Neural cell (in vitro differentiated cells): ENCODE results near the gene SLC27A1. TPM values are rescaled to one million over a fixed set of nuclear protein-coding genes. Genes with fewer than 3 reads are reported as not detected.

Experiments
- H2AFZ ChIP-seq: fragments of 200-600, 300-800 bp; sonication (generic), shearing (Covaris generic); 2 replicates; pipeline ENCODE4 v1.6.0; 2014; ENCODE audit warnings: low read depth, mild to moderate bottlenecking, antibody characterized with exemption, low read length, moderate library complexity
- H3F3A ChIP-seq: fragments of 200-600 bp; shearing (Covaris generic); 2 replicates; pipeline ENCODE4 v1.6.1; 2016; ENCODE audit warnings: mild to moderate bottlenecking, moderate library complexity, mixed read lengths, antibody characterized with exemption, low read length; ENCODE audit not compliant: insufficient read depth, poor library complexity, severe bottlenecking
- H3K27ac ChIP-seq: fragments of 200-600, 300-800 bp; sonication (generic), shearing (Covaris generic); 2 replicates; pipeline ENCODE4 v1.5.1; 2014; ENCODE audit warnings: mild to moderate bottlenecking, low read length, moderate library complexity
- H3K27me3 ChIP-seq: fragments of 300-800, 200-600 bp; sonication (generic), shearing (Covaris generic); 2 replicates; pipeline ENCODE4 v1.6.0; 2014; ENCODE audit warnings: mild to moderate bottlenecking, low read depth, low read length, moderate library complexity; ENCODE audit not compliant: insufficient read depth
- H3K36me3 ChIP-seq: fragments of 300-800, 200-600 bp; sonication (generic), shearing (Covaris generic); 2 replicates; pipeline ENCODE4 v1.5.1; 2014; ENCODE audit warnings: mild to moderate bottlenecking, antibody characterized with exemption, low read length, moderate library complexity; ENCODE audit not compliant: insufficient read depth
- H3K4me2 ChIP-seq: fragments of 300-800, 200-600 bp; sonication (generic), shearing (Covaris generic); 2 replicates; pipeline ENCODE4 v1.6.0; 2014; ENCODE audit warnings: mild to moderate bottlenecking, low read length
- H3K4me3 ChIP-seq: fragments of 300-800, 200-600 bp; sonication (generic), shearing (Covaris generic); 2 replicates; pipeline ENCODE4 v1.5.1; 2014; ENCODE audit warnings: mild to moderate bottlenecking, low read length, moderate library complexity
- H3K79me2 ChIP-seq: fragments of 200-600 bp; shearing (Covaris generic); replicated peaks from 2 replicates; pipeline ENCODE4 v1.6.0; 2014; ENCODE audit warnings: mild to moderate bottlenecking, low read length, moderate library complexity; ENCODE audit not compliant: insufficient read depth
- H3K9ac ChIP-seq: fragments of 300-800, 200-600 bp; sonication (generic), shearing (Covaris generic); 2 replicates; pipeline ENCODE4 v1.6.1; 2016; ENCODE audit warnings: mild to moderate bottlenecking, low read length, mixed read lengths
- H3K9me2 ChIP-seq: fragments of 200-600 bp; shearing (Covaris generic); 2 replicates; pipeline ENCODE4 v1.6.1; 2016; ENCODE audit warnings: mild to moderate bottlenecking, low read length, mixed read lengths; ENCODE audit not compliant: insufficient read depth
- H3K9me3 ChIP-seq: fragments of 200-600, 300-800 bp; sonication (generic), shearing (Covaris generic); 2 replicates; pipeline ENCODE4 v1.6.1; 2016; ENCODE audit warnings: mild to moderate bottlenecking, mixed run types, low read length, moderate library complexity, mixed read lengths
- H4K20me1 ChIP-seq: fragments of 200-600 bp; shearing (Covaris generic); 2 replicates; pipeline ENCODE4 v1.6.1; 2016; ENCODE audit warnings: mild to moderate bottlenecking, mixed run types; ENCODE audit not compliant: insufficient read depth
- CTCF ChIP-seq: fragments of 450-650 bp; IDR thresholded peaks from 2 replicates; pipeline ENCODE4 v1.5.1; 2014; ENCODE audit warnings: antibody characterized with exemption, mild to moderate bottlenecking, moderate library complexity; ENCODE audit not compliant: poor library complexity, severe bottlenecking
- EP300 ChIP-seq: fragments of 450-650 bp; conservative IDR thresholded peaks from 2 replicates; pipeline ENCODE4 v1.6.1; 2014; ENCODE audit warnings: antibody characterized with exemption, mild to moderate bottlenecking, moderate library complexity; ENCODE audit not compliant: poor library complexity, severe bottlenecking
- EZH2 ChIP-seq: fragments of 200-600, 300-800 bp; shearing (Covaris generic), sonication (generic); IDR thresholded peaks from 2 replicates; pipeline ENCODE4 v1.6.1; 2014; ENCODE audit warnings: antibody characterized with exemption, low read length, borderline replicate concordance, mild to moderate bottlenecking; ENCODE audit not compliant: insufficient read depth, poor library complexity, severe bottlenecking
- MXI1 ChIP-seq: fragments of 450-650 bp; conservative IDR thresholded peaks from 2 replicates; pipeline ENCODE4 v1.6.1; 2014; ENCODE audit warnings: antibody characterized with exemption, mild to moderate bottlenecking; ENCODE audit not compliant: poor library complexity, severe bottlenecking
- POLR2AphosphoS5 ChIP-seq: IDR thresholded peaks from 2 replicates; pipeline ENCODE4 v1.6.1; 2012
- RAD21 ChIP-seq: fragments of 450-650 bp; conservative IDR thresholded peaks from 2 replicates; pipeline ENCODE4 v1.6.1; 2014; ENCODE audit warnings: antibody characterized with exemption, mild to moderate bottlenecking, moderate library complexity
- REST ChIP-seq: IDR thresholded peaks from 2 replicates; pipeline ENCODE4 v1.6.1; 2012; ENCODE audit warnings: borderline replicate concordance
- SMC3 ChIP-seq: fragments of 450-650 bp; conservative IDR thresholded peaks from 2 replicates; pipeline ENCODE4 v1.6.1; 2014; ENCODE audit warnings: antibody characterized with exemption, mild to moderate bottlenecking, moderate library complexity; ENCODE audit not compliant: poor library complexity
- TAF1 ChIP-seq: IDR thresholded peaks from 2 replicates; pipeline ENCODE4 v1.6.1; 2012; ENCODE audit warnings: low read depth
- polyA plus RNA-seq: library from polyadenylated mRNA; depleted of rRNA; stranded (reverse); fragments of >200 nt; gene quantifications from 2 replicates; pipeline ENCODE4 v1.2.3, GENCODE V29; 2014

Gene SLC27A1
- polyA plus RNA-seq, 1 donor from 2014 or later: 22.0 TPM

GRCh38 chr19:17512574-17512939, 42.2 kb downstream of the SLC27A1 start:
- H3K4me2 ChIP-seq: peak overlapping the region; percentile 82
- TF ChIP-seq RAD21 (no peak), CTCF (no peak), MXI1 (no peak), POLR2AphosphoS5 (no peak), TAF1 (no peak), EZH2 (no peak), REST (no peak), EP300 (no peak), SMC3 (no peak)
- H3K9me2 ChIP-seq: no peaks in the 10 kb centered on the region
- no peaks in the 10 kb centered on the region for H3F3A ChIP-seq
- peaks cover 5% of the 10 kb centered on the region for H3K9me3 ChIP-seq
- H3K27ac ChIP-seq: peak overlapping the region; percentile 82
- peak overlapping the region; percentile 93 for H3K4me3 ChIP-seq
- no peaks in the 10 kb centered on the region for H4K20me1 ChIP-seq
- H3K36me3 ChIP-seq: peaks cover 6% of the 10 kb centered on the region
- peak overlapping the region; percentile 80 for H2AFZ ChIP-seq
- no peaks in the 10 kb centered on the region for H3K27me3 ChIP-seq
- peak overlapping the region; percentile 93 for H3K9ac ChIP-seq
- peaks cover 12% of the 10 kb centered on the region for H3K79me2 ChIP-seq

GRCh38 chr19:17515408-17516149, 45.3 kb downstream of the SLC27A1 start:
- Histone ChIP-seq H3F3A (no peaks in the 10 kb centered on the region), H3K9ac (no peak overlapping the region), H3K27ac (no peak overlapping the region), H3K9me3 (peaks cover 8% of the 10 kb centered on the region), H3K27me3 (no peaks in the 10 kb centered on the region), H3K4me2 (no peak overlapping the region), H2AFZ (no peak overlapping the region), H4K20me1 (no peaks in the 10 kb centered on the region), H3K9me2 (no peaks in the 10 kb centered on the region), H3K36me3 (peaks cover 8% of the 10 kb centered on the region), H3K4me3 (no peak overlapping the region), H3K79me2 (peaks cover 2% of the 10 kb centered on the region)
- TF ChIP-seq RAD21 (no peak), TAF1 (no peak), REST (no peak), CTCF (no peak), EZH2 (no peak), SMC3 (no peak), MXI1 (no peak), POLR2AphosphoS5 (no peak)
